H4 (cell line): ENCODE data around the gene AKIRIN2. TPM values are rescaled to one million over a fixed set of nuclear protein-coding genes. Genes with fewer than 3 reads are reported as not detected.

ENCODE experiments used
- DNase-seq: peaks from one replicate; pipeline ENCODE4 v3.0.0-alpha.2; 2015; ENCODE audit warnings: low spot score
- total RNA-seq: library from RNA; depleted of rRNA; stranded (reverse); fragments of >200 nt; shearing (Covaris generic); gene quantifications from 2 replicates; pipeline ENCODE4 v1.2.3, GENCODE V29; 2014; rRNA removed

AKIRIN2 gene
- total RNA-seq, 1 experiment from 2014 or later: 10.1 TPM

GRCh38 chr6:87655824-87656223 is 46.2 kb downstream of the AKIRIN2 start:
- DNase-seq: no peak

GRCh38 chr6:87654875-87655454 is 47.1 kb downstream of the AKIRIN2 start:
- DNase-seq: no peak

- no peak for DNase-seq
Observed at GRCh38 chr6:87654122-87654521, 47.9 kb downstream of the AKIRIN2 start.

- no peak for DNase-seq
Observed at GRCh38 chr6:87653074-87653962, 48.7 kb downstream of the AKIRIN2 start.

- no peak for DNase-seq
Observed at GRCh38 chr6:87645080-87645479, 57.0 kb downstream of the AKIRIN2 start.

- no peak for DNase-seq
Observed at GRCh38 chr6:87641065-87641692, 60.9 kb downstream of the AKIRIN2 start.

- no peak for DNase-seq
Observed at GRCh38 chr6:87639373-87639772, 62.7 kb downstream of the AKIRIN2 start.

- DNase-seq: no peak
Observed at GRCh38 chr6:87637106-87637505, 64.9 kb downstream of the AKIRIN2 start.

- no peak for DNase-seq
Observed at GRCh38 chr6:87636315-87636714, 65.7 kb downstream of the AKIRIN2 start.

- no peak for DNase-seq
Observed at GRCh38 chr6:87633851-87634250, 68.2 kb downstream of the AKIRIN2 start.

GRCh38 chr6:87630746-87631145 is 71.3 kb downstream of the AKIRIN2 start:
- no peak for DNase-seq

- DNase-seq: no peak
Observed at GRCh38 chr6:87628881-87629280, 73.2 kb downstream of the AKIRIN2 start.

GRCh38 chr6:87628424-87628823 is 73.6 kb downstream of the AKIRIN2 start:
- no peak for DNase-seq

Other genes with a start within 250 kb of the AKIRIN2 start
- 15.8 and 22.2 TPM in 2 replicates for gene SLC35A1, start 229.3 kb downstream of the AKIRIN2 start, total RNA-seq
- gene RARS2, start 112.2 kb downstream of the AKIRIN2 start, total RNA-seq: 19.7 and 23.5 TPM in 2 replicates
- gene ORC3, start 112.1 kb downstream of the AKIRIN2 start, total RNA-seq: 18.7 and 28.6 TPM in 2 replicates